ENCODE data around the gene ZRANB2. TPM values are rescaled to one million over a fixed set of nuclear protein-coding genes. Genes with fewer than 3 reads are reported as not detected.

ZRANB2 gene
- total RNA-seq, 1 donor: 47.1 TPM

GRCh38 chr1:71087713-71088112 is 6.9 kb upstream of the ZRANB2 start:
- no peak overlapping the region for H3K4me3 ChIP-seq (ENCODE audit: low read depth, low read length)
- DNase-seq (ENCODE audit: low read depth): no peak
- no peak for TF ChIP-seq CTCF (IDR thresholded peaks at IDR 0.05; ENCODE audit: insufficient read depth, low read depth, low read length)

GRCh38 chr1:71087060-71087459 is 6.2 kb upstream of the ZRANB2 start:
- DNase-seq (ENCODE audit: low read depth): no peak
- no peak for TF ChIP-seq CTCF (IDR thresholded peaks at IDR 0.05; ENCODE audit: insufficient read depth, low read depth, low read length)
- H3K4me3 ChIP-seq (ENCODE audit: low read depth, low read length): no peak overlapping the region

- TF ChIP-seq CTCF (IDR thresholded peaks at IDR 0.05; ENCODE audit: insufficient read depth, low read depth, low read length): no peak
- no peak overlapping the region for H3K4me3 ChIP-seq (ENCODE audit: low read depth, low read length)
- peak; percentile 11 for DNase-seq (ENCODE audit: low read depth)
These were observed 5.5 kb upstream of the ZRANB2 start for GRCh38 chr1:71086331-71086730.

- TF ChIP-seq CTCF (IDR thresholded peaks at IDR 0.05; ENCODE audit: insufficient read depth, low read depth, low read length): no peak
- peak; percentile 17 for DNase-seq (ENCODE audit: low read depth)
- no peak overlapping the region for H3K4me3 ChIP-seq (ENCODE audit: low read depth, low read length)
These were observed 2.4 kb upstream of the ZRANB2 start for GRCh38 chr1:71083271-71083670.

- peak overlapping the region; percentile 99 for H3K4me3 ChIP-seq (ENCODE audit: low read depth, low read length)
- no peak for TF ChIP-seq CTCF (IDR thresholded peaks at IDR 0.05; ENCODE audit: insufficient read depth, low read depth, low read length)
- DNase-seq (ENCODE audit: low read depth): peak; percentile 33
These were observed 854 bp upstream of the ZRANB2 start for GRCh38 chr1:71081697-71082080.

- DNase-seq (ENCODE audit: low read depth): peak; percentile 16
- H3K4me3 ChIP-seq (ENCODE audit: low read depth, low read length): peak overlapping the region; percentile 99
- TF ChIP-seq CTCF (IDR thresholded peaks at IDR 0.05; ENCODE audit: insufficient read depth, low read depth, low read length): no peak
These were observed 551 bp downstream of the ZRANB2 start for GRCh38 chr1:71080230-71080738.

- no peak for TF ChIP-seq CTCF (IDR thresholded peaks at IDR 0.05; ENCODE audit: insufficient read depth, low read depth, low read length)
- DNase-seq (ENCODE audit: low read depth): no peak
- no peak overlapping the region for H3K4me3 ChIP-seq (ENCODE audit: low read depth, low read length)
These were observed 6.2 kb downstream of the ZRANB2 start for GRCh38 chr1:71074681-71075080.

All from fibroblast of villous mesenchyme (primary cell).